ENCODE results near the gene MAPK12.

The MAPK12 gene

GRCh38 chr22:50261615-50262459 is at the start of gene MAPK12:
Gene MAPK12 (minus strand): TSS chr22:50261683. CDS start chr22:50261509, 174 bp downstream.
- DNase-seq (ENCODE audit: low read depth, low spot score): no peak

DNA sequence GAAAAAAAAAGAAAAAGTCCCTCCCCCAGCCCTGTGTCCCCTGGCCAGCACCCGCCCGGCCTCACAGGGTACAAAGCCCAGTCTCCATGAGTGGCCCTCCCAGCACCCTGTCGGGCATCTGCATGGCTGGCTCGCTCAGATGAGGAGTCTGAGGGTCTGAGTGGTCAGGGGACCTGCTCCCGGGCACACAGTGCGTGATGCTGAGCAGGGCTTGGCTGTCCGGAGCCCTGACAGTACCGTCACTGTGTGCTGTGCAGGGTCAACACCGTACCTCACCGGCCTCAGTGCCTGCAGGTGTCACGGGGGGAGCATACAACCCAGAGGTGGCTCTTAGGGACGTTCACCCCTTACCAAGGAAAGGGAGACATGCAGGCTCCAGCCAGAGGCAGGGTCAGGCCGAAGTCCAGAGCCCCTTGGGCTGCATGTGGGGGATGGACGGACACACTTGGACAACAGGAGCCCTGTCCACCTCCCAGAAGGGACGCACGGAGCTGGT is 49.5 kb upstream of the MAPK12 start:
- DNase-seq (ENCODE audit: low read depth, low spot score): no peak

- DNase-seq (ENCODE audit: low read depth, low spot score): no peak
These were observed 48.7 kb upstream of the MAPK12 start for GRCh38 chr22:50310031-50310722.

- no peak for DNase-seq (ENCODE audit: low read depth, low spot score)
These were observed 48.1 kb upstream of the MAPK12 start for GRCh38 chr22:50309601-50309991.

DNA sequence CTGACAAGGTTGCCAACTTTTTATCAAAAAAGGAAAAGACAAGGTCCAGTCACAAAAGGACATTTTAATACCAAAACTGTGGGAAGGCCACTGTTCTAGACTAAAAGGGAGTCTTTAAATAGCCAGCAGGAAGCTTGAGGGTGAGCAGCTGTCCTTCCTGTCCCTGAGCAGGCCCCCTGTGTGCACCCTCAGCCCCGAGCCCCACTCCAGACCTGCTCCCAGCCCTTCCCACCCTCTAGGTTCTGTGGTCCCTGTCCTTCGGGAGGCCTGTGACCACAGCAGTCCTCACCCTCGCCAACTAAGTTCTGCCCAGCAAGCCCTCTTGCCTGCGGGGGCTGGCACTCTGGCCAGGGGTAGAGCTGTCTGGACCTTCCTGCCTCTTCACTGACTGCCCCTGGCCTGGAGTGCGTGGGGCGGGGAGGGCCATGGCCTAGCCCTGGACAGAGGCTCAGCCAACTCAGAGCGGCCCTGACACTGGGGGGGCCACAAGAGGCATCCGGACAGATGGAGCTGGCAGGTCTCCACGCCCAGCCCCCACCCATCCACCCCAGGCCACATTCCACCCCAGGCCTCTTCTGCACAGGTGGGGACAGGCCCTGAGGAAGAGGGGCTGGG is 47.6 kb upstream of the MAPK12 start:
- DNase-seq (ENCODE audit: low read depth, low spot score): no peak

- DNase-seq (ENCODE audit: low read depth, low spot score): no peak
These were observed 47.1 kb upstream of the MAPK12 start for GRCh38 chr22:50308597-50308935.

DNA sequence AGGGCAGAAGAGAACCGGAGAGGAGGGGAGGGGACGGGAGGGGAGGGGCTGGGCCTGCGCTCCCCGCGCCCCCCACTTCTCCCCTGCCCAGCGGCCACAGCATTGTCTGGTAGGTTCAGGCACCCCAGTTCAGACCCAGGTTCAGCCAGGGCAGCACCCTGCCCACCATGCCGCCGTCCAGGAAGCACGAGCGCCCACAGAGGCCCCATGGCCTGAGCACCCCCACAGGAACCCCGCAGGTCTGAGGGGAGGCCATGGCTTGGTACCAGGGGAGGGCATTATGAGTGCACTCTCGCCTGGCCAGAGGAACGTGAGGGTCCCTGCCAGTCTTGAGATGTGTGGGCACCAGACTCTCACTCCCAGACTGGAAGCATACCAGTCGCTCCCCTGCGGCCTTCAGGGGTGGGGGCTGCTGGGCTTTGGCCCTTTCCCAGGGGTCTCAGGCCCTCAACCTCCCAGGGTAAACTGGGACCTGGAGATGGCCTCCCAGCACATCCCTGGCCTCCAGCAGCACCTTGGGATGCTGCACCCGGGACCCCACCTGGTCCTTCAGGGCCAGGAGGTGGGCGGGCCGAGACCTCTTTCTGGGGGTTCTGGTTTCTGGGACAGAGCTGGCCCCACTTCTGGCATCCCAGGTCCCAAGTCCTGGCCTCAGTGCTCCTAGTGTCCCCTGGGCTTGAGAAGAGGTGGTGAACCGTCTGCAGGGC is 46.6 kb upstream of the MAPK12 start:
- DNase-seq (ENCODE audit: low read depth, low spot score): no peak

- DNase-seq (ENCODE audit: low read depth, low spot score): no peak
These were observed 45.6 kb upstream of the MAPK12 start, which contains the start of gene PLXNB2 for GRCh38 chr22:50306753-50307749. Gene PLXNB2 (minus strand): TSS chr22:50307646. CDS start chr22:50290584, 17,062 bp downstream.

DNA sequence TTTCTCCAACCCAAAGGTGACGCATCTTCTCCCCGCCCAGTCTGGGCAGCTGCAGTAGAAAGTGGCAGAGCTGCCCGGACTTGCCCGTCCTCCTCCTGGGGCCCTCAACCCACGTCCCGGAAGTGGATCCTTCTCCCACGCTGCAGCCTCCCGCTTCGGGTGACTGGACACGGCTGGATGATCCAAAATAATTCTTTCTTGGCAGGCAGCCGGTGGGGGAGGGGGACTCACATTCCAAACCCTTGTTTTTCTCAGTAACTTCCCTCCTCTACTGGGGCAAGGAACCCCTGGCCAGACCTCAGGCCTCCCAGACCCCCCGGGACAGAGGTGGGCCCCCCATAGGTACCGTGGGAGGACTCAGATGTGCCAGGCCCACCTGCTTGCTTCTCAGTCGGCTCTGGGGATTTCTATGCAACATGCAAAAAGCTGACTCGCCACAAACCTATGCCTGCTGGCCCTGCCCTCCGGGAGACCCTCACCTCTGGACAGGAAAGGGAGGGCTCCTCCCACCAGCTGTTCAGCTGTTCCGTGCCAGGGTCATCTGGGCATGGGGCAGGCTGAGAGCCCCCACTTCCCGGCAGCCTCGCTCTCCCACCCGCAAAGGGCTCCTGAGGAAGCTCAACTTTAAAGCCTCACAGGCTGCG is 44.6 kb upstream of the MAPK12 start:
- no peak for DNase-seq (ENCODE audit: low read depth, low spot score)

- DNase-seq (ENCODE audit: low read depth, low spot score): no peak
These were observed 44.0 kb upstream of the MAPK12 start for GRCh38 chr22:50305393-50305922.

GRCh38 chr22:50304528-50305392 is 43.3 kb upstream of the MAPK12 start:
- DNase-seq (ENCODE audit: low read depth, low spot score): no peak

GRCh38 chr22:50303848-50304527 is 42.5 kb upstream of the MAPK12 start:
- DNase-seq (ENCODE audit: low read depth, low spot score): no peak

- DNase-seq (ENCODE audit: low read depth, low spot score): no peak
These were observed 42.0 kb upstream of the MAPK12 start for GRCh38 chr22:50303515-50303847.

GRCh38 chr22:50302564-50302963 is 41.1 kb upstream of the MAPK12 start:
- DNase-seq (ENCODE audit: low read depth, low spot score): no peak

DNA sequence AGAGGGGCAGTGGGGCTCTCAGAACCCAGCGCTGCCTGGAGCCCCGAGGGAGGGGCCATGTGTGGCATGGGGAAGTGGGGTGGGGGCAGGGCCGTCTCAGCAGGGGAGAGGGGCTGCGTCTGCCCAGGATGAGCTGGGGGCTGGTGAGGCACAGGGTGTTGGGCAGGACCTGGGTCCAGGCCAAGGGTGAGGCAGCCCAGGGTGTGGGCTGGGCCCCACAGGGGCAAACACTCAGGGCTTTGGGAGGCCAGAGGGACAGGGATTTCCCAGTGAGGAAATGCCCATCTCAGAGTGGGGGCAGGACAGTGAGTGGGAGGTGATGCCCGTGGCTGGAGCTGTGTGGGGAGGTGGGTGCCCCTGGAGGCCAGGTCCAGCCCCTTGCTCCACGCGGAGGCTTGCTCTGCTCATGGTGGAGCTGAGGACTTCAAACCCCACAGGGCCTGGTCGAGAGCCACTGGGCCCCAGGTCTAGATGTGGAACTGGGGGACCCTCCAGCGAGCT is 40.6 kb upstream of the MAPK12 start:
- no peak for DNase-seq (ENCODE audit: low read depth, low spot score)

GRCh38 chr22:50301581-50301991 is 40.1 kb upstream of the MAPK12 start:
- no peak for DNase-seq (ENCODE audit: low read depth, low spot score)

DNA sequence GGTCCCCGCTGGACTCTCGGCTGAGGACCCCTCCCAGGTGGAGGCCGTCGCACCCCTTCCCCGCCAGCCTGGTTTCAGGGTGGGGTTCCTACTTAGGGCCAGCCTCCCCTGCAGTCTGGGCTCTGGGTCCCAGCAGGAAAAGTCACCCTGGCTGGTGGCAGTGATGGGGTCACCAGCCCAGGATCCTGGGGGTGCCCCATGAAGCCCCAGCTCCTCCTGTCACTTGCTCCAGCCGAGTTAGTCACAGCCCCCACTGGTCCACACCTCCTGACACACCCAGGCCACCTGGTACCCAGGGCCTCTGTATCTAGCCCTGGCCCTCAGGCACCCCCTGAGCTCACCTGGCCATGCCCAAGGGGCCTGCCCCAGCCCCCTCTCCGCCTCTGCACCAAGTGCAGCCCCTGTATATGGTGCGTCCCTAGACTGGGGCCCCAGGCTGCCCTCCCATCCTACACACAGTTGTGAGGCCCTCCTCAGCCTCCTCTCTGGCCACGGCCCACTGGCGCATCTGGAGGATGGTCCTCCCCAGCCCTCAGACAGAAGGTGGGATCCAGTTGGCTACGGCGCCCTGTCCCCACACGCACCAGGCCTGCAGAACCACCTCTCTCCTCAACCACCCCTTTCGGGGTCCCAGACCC is 39.3 kb upstream of the MAPK12 start:
- DNase-seq (ENCODE audit: low read depth, low spot score): no peak
